Measurements from ENCODE around the gene CFAP54. TPM values are rescaled to one million over a fixed set of nuclear protein-coding genes. Genes with fewer than 3 reads are reported as not detected.

Gene CFAP54
- polyA plus RNA-seq, 1 of the 3 experiments (the other 2 are of a cell fraction), result 0.87 TPM

GRCh38 chr12:96495841-96496545, 6.6 kb downstream of the CFAP54 start:
- no peak for DNase-seq
- Histone ChIP-seq H3K9me3 (no peaks in the 10 kb centered on the region; the same call in 1 of the 2 replicates), H3K36me3 (replicated peaks in 1 of 2; ENCODE audit: control insufficient read depth in 1 of 2, insufficient read depth in 2 of 2, low read length in 1 of 2) (no peaks in the 10 kb centered on the region), H3K9me2 (no peaks in the 10 kb centered on the region), H3K4me2 (no peak overlapping the region), H2AFZ (ENCODE audit: low read depth) (no peak overlapping the region), H3K79me2 (ENCODE audit: insufficient read depth) (no peaks in the 10 kb centered on the region), H3K4me3 (ENCODE audit: low read depth in 2 of 2, low read length in 1 of 2) (no peak overlapping the region), H3K9ac (no peak overlapping the region), H3F3A (replicated peaks; ENCODE audit: insufficient read depth) (peaks cover 9% of the 10 kb centered on the region), H3K27ac (ENCODE audit: low read depth in 2 of 2, low read length in 1 of 2) (no peak overlapping the region), H4K20me1 (ENCODE audit: insufficient read depth) (no peaks in the 10 kb centered on the region), H3K27me3 (ENCODE audit: insufficient read depth) (no peaks in the 10 kb centered on the region), H3K4me1 (ENCODE audit: control insufficient read depth in 1 of 2, insufficient read depth in 2 of 2, low read depth in 1 of 2, low read length in 1 of 2) (peaks cover 1 to 4% of the 10 kb centered on the region in 2 experiments; a peak in 2 of 4 replicates)
- ChIA-PET CTCF (interaction anchor here (2.6 kb wide), 1 partner anchor 21 kb away, joined by 8 read pairs; no protein-coding TSS in a partner anchor), POLR2A (no interaction called here)
- TF ChIP-seq, protein P1, sequence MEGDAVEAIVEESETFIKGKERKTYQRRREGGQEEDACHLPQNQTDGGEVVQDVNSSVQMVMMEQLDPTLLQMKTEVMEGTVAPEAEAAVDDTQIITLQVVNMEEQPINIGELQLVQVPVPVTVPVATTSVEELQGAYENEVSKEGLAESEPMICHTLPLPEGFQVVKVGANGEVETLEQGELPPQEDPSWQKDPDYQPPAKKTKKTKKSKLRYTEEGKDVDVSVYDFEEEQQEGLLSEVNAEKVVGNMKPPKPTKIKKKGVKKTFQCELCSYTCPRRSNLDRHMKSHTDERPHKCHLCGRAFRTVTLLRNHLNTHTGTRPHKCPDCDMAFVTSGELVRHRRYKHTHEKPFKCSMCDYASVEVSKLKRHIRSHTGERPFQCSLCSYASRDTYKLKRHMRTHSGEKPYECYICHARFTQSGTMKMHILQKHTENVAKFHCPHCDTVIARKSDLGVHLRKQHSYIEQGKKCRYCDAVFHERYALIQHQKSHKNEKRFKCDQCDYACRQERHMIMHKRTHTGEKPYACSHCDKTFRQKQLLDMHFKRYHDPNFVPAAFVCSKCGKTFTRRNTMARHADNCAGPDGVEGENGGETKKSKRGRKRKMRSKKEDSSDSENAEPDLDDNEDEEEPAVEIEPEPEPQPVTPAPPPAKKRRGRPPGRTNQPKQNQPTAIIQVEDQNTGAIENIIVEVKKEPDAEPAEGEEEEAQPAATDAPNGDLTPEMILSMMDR (IDR thresholded peaks at IDR 0.05), result no peak
- TF ChIP-seq SMC3 (IDR thresholded peaks at IDR 0.05; ENCODE audit: low read depth, low read length), result no peak
- TF ChIP-seq JUND (IDR thresholded peaks at IDR 0.05), result no peak
- 89% methylated on average over 2 of the region's 2 CpGs for WGBS (ENCODE audit: low lambda C conversion rate)

DNA sequence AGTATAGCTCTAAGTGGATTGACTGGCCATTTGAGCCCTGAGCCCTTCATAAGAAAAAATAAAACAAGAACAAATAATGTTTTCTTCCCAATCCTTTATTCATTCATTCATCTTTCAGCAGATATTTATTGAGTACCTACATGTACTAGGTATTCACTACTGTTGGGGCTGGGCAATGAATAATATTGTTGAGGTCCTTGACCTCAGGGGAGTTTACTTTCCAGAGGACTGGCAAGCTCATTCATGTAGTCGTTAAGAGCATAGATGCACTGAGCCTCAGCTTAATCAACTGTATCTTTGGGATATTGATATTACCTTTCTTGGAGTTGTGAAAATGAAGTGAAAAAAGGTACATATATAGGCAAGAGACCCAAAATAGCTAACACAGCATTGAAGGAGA, 7.6 kb downstream of the CFAP54 start:
- Histone ChIP-seq H3F3A (replicated peaks; ENCODE audit: insufficient read depth) (peaks cover 9% of the 10 kb centered on the region), H3K27me3 (ENCODE audit: insufficient read depth) (no peaks in the 10 kb centered on the region), H3K79me2 (ENCODE audit: insufficient read depth) (no peaks in the 10 kb centered on the region), H3K9me3 (no peaks in the 10 kb centered on the region; the same call in 1 of the 2 replicates), H2AFZ (ENCODE audit: low read depth) (no peak overlapping the region), H3K4me3 (ENCODE audit: low read depth in 2 of 2, low read length in 1 of 2) (no peak overlapping the region), H4K20me1 (ENCODE audit: insufficient read depth) (no peaks in the 10 kb centered on the region), H3K9ac (no peak overlapping the region), H3K4me1 (ENCODE audit: control insufficient read depth in 1 of 2, insufficient read depth in 2 of 2, low read depth in 1 of 2, low read length in 1 of 2) (peaks cover 6 to 9% of the 10 kb centered on the region in 2 experiments; a peak in 2 of 4 replicates), H3K9me2 (no peaks in the 10 kb centered on the region), H3K4me2 (no peak overlapping the region), H3K36me3 (replicated peaks in 1 of 2; ENCODE audit: control insufficient read depth in 1 of 2, insufficient read depth in 2 of 2, low read length in 1 of 2) (no peaks in the 10 kb centered on the region), H3K27ac (ENCODE audit: low read depth in 2 of 2, low read length in 1 of 2) (no peak overlapping the region)
- no peak for DNase-seq
- 86% methylated on average over 1 of the region's 1 CpG for WGBS (ENCODE audit: low lambda C conversion rate)
- ChIA-PET CTCF (interaction anchor here (0.7 to 2.6 kb wide), 3 partner anchors 8 to 465 kb away, joined by 3 to 8 read pairs (median 3); partner anchors contain the start of gene CFAP54), POLR2A (no interaction called here)
- TF ChIP-seq, protein P2, sequence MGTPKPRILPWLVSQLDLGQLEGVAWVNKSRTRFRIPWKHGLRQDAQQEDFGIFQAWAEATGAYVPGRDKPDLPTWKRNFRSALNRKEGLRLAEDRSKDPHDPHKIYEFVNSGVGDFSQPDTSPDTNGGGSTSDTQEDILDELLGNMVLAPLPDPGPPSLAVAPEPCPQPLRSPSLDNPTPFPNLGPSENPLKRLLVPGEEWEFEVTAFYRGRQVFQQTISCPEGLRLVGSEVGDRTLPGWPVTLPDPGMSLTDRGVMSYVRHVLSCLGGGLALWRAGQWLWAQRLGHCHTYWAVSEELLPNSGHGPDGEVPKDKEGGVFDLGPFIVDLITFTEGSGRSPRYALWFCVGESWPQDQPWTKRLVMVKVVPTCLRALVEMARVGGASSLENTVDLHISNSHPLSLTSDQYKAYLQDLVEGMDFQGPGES (IDR thresholded peaks at IDR 0.05; ENCODE audit: low read depth, low read length), result no peak
- no peak for TF ChIP-seq NFIC (IDR thresholded peaks at IDR 0.05; ENCODE audit: borderline replicate concordance)
- no peak for TF ChIP-seq TAF1 (IDR thresholded peaks at IDR 0.05; ENCODE audit: borderline replicate concordance, low read depth, low read length)
- no peak for TF ChIP-seq RXRA (IDR thresholded peaks at IDR 0.05; ENCODE audit: borderline replicate concordance, low read depth)
- TF ChIP-seq USF1 (IDR thresholded peaks at IDR 0.05; ENCODE audit: borderline replicate concordance, low read depth), result no peak
- TF ChIP-seq RCOR1 (IDR thresholded peaks at IDR 0.05; ENCODE audit: low read length), result no peak
- TF ChIP-seq TCF12 (IDR thresholded peaks at IDR 0.05), result no peak
- no peak for TF ChIP-seq EZH2phosphoT487 (IDR thresholded peaks at IDR 0.05; ENCODE audit: borderline replicate concordance, low read depth)
- TF ChIP-seq, protein P3, sequence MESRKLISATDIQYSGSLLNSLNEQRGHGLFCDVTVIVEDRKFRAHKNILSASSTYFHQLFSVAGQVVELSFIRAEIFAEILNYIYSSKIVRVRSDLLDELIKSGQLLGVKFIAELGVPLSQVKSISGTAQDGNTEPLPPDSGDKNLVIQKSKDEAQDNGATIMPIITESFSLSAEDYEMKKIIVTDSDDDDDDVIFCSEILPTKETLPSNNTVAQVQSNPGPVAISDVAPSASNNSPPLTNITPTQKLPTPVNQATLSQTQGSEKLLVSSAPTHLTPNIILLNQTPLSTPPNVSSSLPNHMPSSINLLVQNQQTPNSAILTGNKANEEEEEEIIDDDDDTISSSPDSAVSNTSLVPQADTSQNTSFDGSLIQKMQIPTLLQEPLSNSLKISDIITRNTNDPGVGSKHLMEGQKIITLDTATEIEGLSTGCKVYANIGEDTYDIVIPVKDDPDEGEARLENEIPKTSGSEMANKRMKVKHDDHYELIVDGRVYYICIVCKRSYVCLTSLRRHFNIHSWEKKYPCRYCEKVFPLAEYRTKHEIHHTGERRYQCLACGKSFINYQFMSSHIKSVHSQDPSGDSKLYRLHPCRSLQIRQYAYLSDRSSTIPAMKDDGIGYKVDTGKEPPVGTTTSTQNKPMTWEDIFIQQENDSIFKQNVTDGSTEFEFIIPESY (IDR thresholded peaks at IDR 0.05; ENCODE audit: borderline replicate concordance, low read depth), result no peak
- TF ChIP-seq, protein P1 (IDR thresholded peaks at IDR 0.05), result no peak
- no peak for TF ChIP-seq MXI1 (IDR thresholded peaks at IDR 0.05; ENCODE audit: low read depth, low read length)
- TF ChIP-seq FOXJ3 (CRISPR knock-in tag; IDR thresholded peaks at IDR 0.05), result no peak
